OCI-LY7 (cell line): ENCODE results near the gene GFI1B. TPM values are rescaled to one million over a fixed set of nuclear protein-coding genes. Genes with fewer than 3 reads are reported as not detected.

Source experiments
- BruUV-seq: library from RNA; stranded (reverse); fragments of 400-500 nt; replicated peaks from 2 replicates; lab custom pipeline; 2021; lab: Mats Ljungman, UMichigan
- CTCF ChIA-PET: fragments of 300-600 bp; sonication (Branson Sonifier 250); formaldehyde crosslinking; loops from one replicate; lab custom pipeline; 2022; ENCODE audit warnings: antibody characterized with exemption; ENCODE audit not compliant: unreplicated experiment; lab: Charles Lee
- POLR2A ChIA-PET: fragments of 300-600 bp; sonication (Branson Sonifier 250); formaldehyde crosslinking; loops from one replicate; lab custom pipeline; 2022; ENCODE audit warnings: antibody characterized with exemption; lab: Charles Lee
- DNase-seq: peaks from one replicate; pipeline ENCODE4 v3.0.0-alpha.2; 2015; ENCODE audit warnings: low spot score
- H2AFZ ChIP-seq: fragments of 200-600 bp; sonication (generic), shearing (Covaris generic); 2 replicates; pipeline ENCODE4 v1.6.1; 2014; ENCODE audit warnings: mild to moderate bottlenecking, antibody characterized with exemption, low read length, moderate library complexity
- H3K27ac ChIP-seq: fragments of 200-600 bp; sonication (generic); 2 replicates; pipeline ENCODE4 v1.5.1; 2014; ENCODE audit warnings: mixed run types, low read depth, mild to moderate bottlenecking, moderate library complexity, low read length, inconsistent platforms; ENCODE audit not compliant: poor library complexity, severe bottlenecking
- H3K36me3 ChIP-seq: fragments of 200-600 bp; sonication (generic); 2 replicates; pipeline ENCODE4 v1.6.1; 2014; ENCODE audit warnings: mild to moderate bottlenecking, antibody characterized with exemption, low read length, moderate library complexity, mixed read lengths; ENCODE audit not compliant: insufficient read depth
- H3K4me1 ChIP-seq: fragments of 200-600 bp; sonication (generic); 2 replicates; pipeline ENCODE4 v1.5.1; 2014; ENCODE audit warnings: mild to moderate bottlenecking, low read length; ENCODE audit not compliant: insufficient read depth, poor library complexity, severe bottlenecking
- H3K4me2 ChIP-seq: fragments of 200-600 bp; sonication (generic); 2 replicates; pipeline ENCODE4 v1.6.1; 2014; ENCODE audit warnings: mild to moderate bottlenecking, low read length
- H3K4me3 ChIP-seq: fragments of 200-600 bp; sonication (generic); 2 replicates; pipeline ENCODE4 v1.5.1; 2014; ENCODE audit warnings: mild to moderate bottlenecking, low read depth, low read length; ENCODE audit not compliant: poor library complexity, severe bottlenecking
- H3K79me2 ChIP-seq: fragments of 200-600 bp; sonication (generic); 2 replicates; pipeline ENCODE4 v1.6.1; 2016; ENCODE audit warnings: low read depth, mild to moderate bottlenecking, low read length, moderate library complexity, mixed read lengths; ENCODE audit not compliant: insufficient read depth
- H3K9me2 ChIP-seq: fragments of 200-600 bp; sonication (generic); 2 replicates; pipeline ENCODE4 v1.6.1; 2016; ENCODE audit warnings: mild to moderate bottlenecking, low read length, mixed read lengths; ENCODE audit not compliant: insufficient read depth
- H3K9me3 ChIP-seq: fragments of 200-600 bp; sonication (generic); 2 replicates; pipeline ENCODE4 v1.6.1; 2014; ENCODE audit warnings: mild to moderate bottlenecking, mixed run types, low read length, mixed read lengths
- H4K20me1 ChIP-seq: fragments of 200-600 bp; sonication (generic); 2 replicates; pipeline ENCODE4 v1.6.1; 2014; ENCODE audit warnings: mild to moderate bottlenecking, antibody characterized with exemption, low read length, moderate library complexity, mixed read lengths; ENCODE audit not compliant: insufficient read depth
- CTCF ChIP-seq: fragments of 200-600 bp; sonication (generic); conservative IDR thresholded peaks from 2 replicates; pipeline ENCODE4 v1.5.1; 2014; ENCODE audit warnings: mild to moderate bottlenecking, antibody characterized with exemption, low read length, moderate library complexity, mixed read lengths
- EZH2phosphoT487 ChIP-seq: fragments of 200-600 bp; sonication (generic); IDR thresholded peaks from 2 replicates; pipeline ENCODE4 v1.6.1; 2018; ENCODE audit warnings: low read depth, borderline replicate concordance, mild to moderate bottlenecking, mixed run types, antibody characterized with exemption, low read length, moderate library complexity, mixed read lengths
- intact Hi-C: fragments of 100-400 bp; cut with micrococcal nuclease; formaldehyde crosslinking; loops from one replicate; pipeline ENCODE4 v1.10.0; 2022; ENCODE audit not compliant: unreplicated experiment
- total RNA-seq, 2 experiments: library from RNA; depleted of rRNA in 1 of 2; stranded (reverse); fragments of >200 nt in 1 of 2; shearing (Covaris generic) in 1 of 2; gene quantifications; 2 replicates each; pipeline ENCODE4 v1.2.3, GENCODE V29; 2014 to 2022

GFI1B gene
- total RNA-seq, 2 experiments from 2014 or later, result 0.50 to 4.9 TPM

GRCh38 chr9:132944294-132945185 lies 34.0 kb upstream of the GFI1B start, which contains the start of gene TSC1:
TSS of gene TSC1 (minus strand) at chr9:132944616. CDS start at chr9:132928872, 15,744 bp downstream.
- Histone ChIP-seq H3K9me2 (no peaks in the 10 kb centered on the region), H3K79me2 (peaks cover 48% of the 10 kb centered on the region), H2AFZ (peak within 1 kb of the TSS; percentile 71), H3K4me1 (peaks cover 41% of the 10 kb centered on the region), H3K4me2 (peak within 1 kb of the TSS; percentile 97), H3K27ac (peak within 1 kb of the TSS; percentile 86), H3K4me3 (peak within 1 kb of the TSS; percentile 95), H4K20me1 (peaks cover 12% of the 10 kb centered on the region; the same call in 1 of the 2 replicates), H3K9me3 (no peaks in the 10 kb centered on the region), H3K36me3 (no peaks in the 10 kb centered on the region)
- TF ChIP-seq CTCF (no peak), EZH2phosphoT487 (no peak)
- no TSS peak for BruUV-seq
- CTCF ChIA-PET, result interaction anchor here (0.6 to 0.7 kb wide), 2 partner anchors 10 to 273 kb away, joined by 3 to 21 read pairs; no protein-coding TSS in a partner anchor
- POLR2A ChIA-PET, result interaction anchor here (0.6 to 1.7 kb wide), 11 partner anchors 9 to 540 kb away, joined by 3 to 7 read pairs (median 4); partner anchors contain the start of genes GFI1B and GTF3C5
- peak; percentile 97 for DNase-seq
- intact Hi-C loops, result no loop called here

DNA sequence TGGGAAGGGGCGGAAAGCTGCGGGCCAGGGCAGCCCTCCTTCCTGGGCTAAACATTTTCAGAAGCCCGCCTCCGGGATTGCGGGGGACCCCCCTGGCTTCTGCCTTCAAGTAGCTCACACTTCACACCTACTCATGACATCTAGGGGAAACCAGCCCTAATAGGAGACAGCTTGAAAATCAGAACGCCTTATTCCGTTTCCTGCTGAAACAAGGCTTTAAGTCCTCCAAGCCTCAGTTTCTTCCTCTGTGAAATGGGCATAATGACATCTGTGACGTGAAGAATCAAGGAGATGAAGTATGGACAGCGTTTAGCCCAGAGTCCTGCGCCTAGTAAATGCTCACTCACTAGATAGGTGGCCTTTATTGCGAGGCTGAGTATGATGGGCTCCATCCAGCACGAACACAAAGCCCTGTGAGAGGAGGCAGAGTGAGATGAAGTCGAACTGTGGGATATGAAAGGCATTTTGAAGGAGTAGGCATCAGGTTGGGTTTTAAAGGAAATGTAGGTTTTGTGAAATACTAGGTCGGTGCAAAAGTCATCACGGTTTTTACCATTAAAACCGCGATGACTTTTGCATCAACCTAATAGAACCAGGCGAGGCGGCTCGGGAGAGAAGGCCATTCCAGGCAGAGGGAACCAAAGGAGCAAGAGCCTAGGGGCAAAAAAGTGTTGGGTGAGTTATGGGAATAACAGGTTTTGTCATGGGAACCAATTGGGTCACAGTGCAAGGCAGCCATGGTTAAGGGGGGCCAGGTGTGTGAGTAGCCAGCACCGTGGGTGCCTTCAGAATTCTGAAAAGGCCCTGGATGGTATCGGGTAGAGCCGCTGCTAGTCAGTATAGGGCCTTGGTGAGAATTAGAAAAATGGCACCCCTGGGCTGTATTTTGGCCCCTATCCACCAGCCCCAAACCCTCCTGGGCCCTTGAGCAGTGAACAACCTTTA lies 33.0 kb upstream of the GFI1B start:
- H3K9me2 ChIP-seq, result no peaks in the 10 kb centered on the region
- H3K4me2 ChIP-seq, result peak overlapping the region; percentile 97
- peak overlapping the region; percentile 71 for H2AFZ ChIP-seq
- no peak overlapping the region for H3K27ac ChIP-seq
- no peak for DNase-seq
- H3K36me3 ChIP-seq, result no peaks in the 10 kb centered on the region
- no peaks in the 10 kb centered on the region for H3K9me3 ChIP-seq
- intact Hi-C loops, result no loop called here
- no peak for TF ChIP-seq EZH2phosphoT487
- no peak for TF ChIP-seq CTCF
- no TSS peak for BruUV-seq
- H3K79me2 ChIP-seq, result peaks cover 39% of the 10 kb centered on the region
- peaks cover 39% of the 10 kb centered on the region for H3K4me1 ChIP-seq
- peak overlapping the region; percentile 95 for H3K4me3 ChIP-seq
- POLR2A ChIA-PET, result interaction anchor here (0.6 to 1.7 kb wide), 7 partner anchors 10 to 539 kb away, joined by 3 to 7 read pairs (median 3); partner anchors contain the start of gene GFI1B
- CTCF ChIA-PET, result interaction anchor here (0.6 to 0.7 kb wide), 2 partner anchors 11 to 274 kb away, joined by 3 to 21 read pairs; no protein-coding TSS in a partner anchor
- peaks cover 12% of the 10 kb centered on the region; the same call in 1 of the 2 replicates for H4K20me1 ChIP-seq
